Tibial nerve (tissue), 3 donors: ENCODE data around the gene B4GALNT2.

Experiments
- CTCF ChIP-seq, 5 experiments: fragments of 200-600 bp in 3 of 5; fragments of 450-650 bp in 2 of 5; sonication (generic) in 3 of 5; IDR thresholded peaks; one replicate each; pipeline ENCODE4 v1.5.1; 2016 to 2019; ENCODE audit warnings: antibody characterized with exemption in 5 of 5, mild to moderate bottlenecking in 3 of 5, moderate library complexity in 2 of 5
- POLR2A ChIP-seq, 2 donors: fragments of 450-650 bp; IDR thresholded peaks; one replicate each; pipeline ENCODE4 v1.6.1; 2017; ENCODE audit warnings: antibody characterized with exemption in 2 of 2, mild to moderate bottlenecking in 2 of 2, moderate library complexity in 2 of 2

DNA sequence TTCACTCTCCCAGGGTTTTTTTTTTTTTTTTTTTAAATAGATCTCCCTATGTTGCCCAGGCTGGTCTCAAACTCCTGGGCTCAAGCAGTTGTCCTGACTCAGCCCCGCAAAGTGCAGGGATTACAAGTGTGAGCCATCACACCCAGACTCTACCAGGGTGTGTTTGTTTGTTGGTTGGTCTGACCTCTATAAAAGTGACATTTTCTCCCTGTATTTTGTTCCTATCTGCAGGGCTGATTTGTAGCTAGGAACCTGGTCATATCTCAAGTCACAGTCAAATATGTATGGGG, 46.3 kb upstream of the B4GALNT2 start:
- TF ChIP-seq CTCF (IDR thresholded peaks at IDR 0.05), result no peak
- no peak for TF ChIP-seq POLR2A (IDR thresholded peaks at IDR 0.05)
